Measurements from ENCODE around the gene TRAPPC6A. TPM values are rescaled to one million over a fixed set of nuclear protein-coding genes. Genes with fewer than 3 reads are reported as not detected.

The TRAPPC6A gene
- total RNA-seq, 4 donors from 2014 or later, result 15.7 to 51.2 (median 29.7) TPM; not detected in 1

DNA sequence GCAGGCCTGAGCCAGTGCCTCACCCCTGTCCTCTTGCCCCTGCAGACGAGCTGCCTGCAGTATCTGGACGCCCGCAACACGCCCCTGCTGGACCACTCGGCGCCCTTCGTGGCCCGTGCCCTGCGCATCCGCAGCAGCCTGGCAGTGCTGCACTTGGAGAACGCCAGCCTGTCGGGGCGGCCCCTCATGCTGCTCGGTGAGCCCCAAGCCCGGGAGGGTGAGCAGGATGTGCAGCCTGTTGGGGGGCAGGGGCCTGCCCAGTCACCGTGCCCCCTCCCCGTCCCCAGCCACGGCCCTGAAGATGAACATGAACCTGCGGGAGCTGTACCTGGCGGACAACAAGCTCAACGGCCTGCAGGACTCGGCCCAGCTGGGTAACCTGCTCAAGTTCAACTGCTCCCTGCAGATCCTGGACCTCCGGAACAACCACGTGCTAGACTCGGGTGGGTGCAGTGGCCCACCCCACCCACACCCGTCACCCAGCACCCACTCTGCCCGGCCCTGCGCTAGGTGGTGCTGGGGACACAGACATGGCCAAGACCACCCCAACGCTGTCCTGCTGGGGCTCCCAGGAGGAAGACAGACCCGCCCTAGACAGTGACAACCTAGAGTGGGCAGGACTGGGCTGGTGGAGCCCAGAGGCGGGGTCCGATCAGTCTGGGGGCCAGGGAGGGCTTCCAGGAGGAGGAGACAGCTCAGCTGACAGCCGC is 35.9 kb downstream of the TRAPPC6A start:
- in situ Hi-C loops (cut with MboI; ENCODE audit: low pct_ligation_motif_present in 1 of 4, low pct_unique_long_range_greater_than_20kb in 1 of 4, low sequenced_read_pairs in 3 of 4) (no loop called here), intact Hi-C loops (cut with DNase I; ENCODE audit: low total_unique reads) (no loop called here)
- DNase-seq, result no peak
- Histone ChIP-seq H3K4me3 (no peak overlapping the region), H3K4me1 (peaks cover 0 to 7% (median 0%) of the 10 kb centered on the region in 4 donors), H3K9me3 (no peaks in the 10 kb centered on the region), H3K27me3 (no peaks in the 10 kb centered on the region), H3K27ac (no peak overlapping the region), H3K36me3 (peaks cover 0 to 20% (median 6%) of the 10 kb centered on the region in 4 donors)
- WGBS, 2 donors (ENCODE audit: low coverage in 1 of 2), result 98% methylated on average over 26 of the region's 33 CpGs; no CpG with 5 or more reads in 1 of the 2 donors
- no peak for TF ChIP-seq EP300 (IDR thresholded peaks at IDR 0.05; ENCODE audit: low read depth)
- no peak for TF ChIP-seq CTCF (IDR thresholded peaks at IDR 0.05)
- TF ChIP-seq POLR2A (IDR thresholded peaks at IDR 0.05), result no peak
- no peak for TF ChIP-seq POLR2AphosphoS5 (IDR thresholded peaks at IDR 0.05)

DNA sequence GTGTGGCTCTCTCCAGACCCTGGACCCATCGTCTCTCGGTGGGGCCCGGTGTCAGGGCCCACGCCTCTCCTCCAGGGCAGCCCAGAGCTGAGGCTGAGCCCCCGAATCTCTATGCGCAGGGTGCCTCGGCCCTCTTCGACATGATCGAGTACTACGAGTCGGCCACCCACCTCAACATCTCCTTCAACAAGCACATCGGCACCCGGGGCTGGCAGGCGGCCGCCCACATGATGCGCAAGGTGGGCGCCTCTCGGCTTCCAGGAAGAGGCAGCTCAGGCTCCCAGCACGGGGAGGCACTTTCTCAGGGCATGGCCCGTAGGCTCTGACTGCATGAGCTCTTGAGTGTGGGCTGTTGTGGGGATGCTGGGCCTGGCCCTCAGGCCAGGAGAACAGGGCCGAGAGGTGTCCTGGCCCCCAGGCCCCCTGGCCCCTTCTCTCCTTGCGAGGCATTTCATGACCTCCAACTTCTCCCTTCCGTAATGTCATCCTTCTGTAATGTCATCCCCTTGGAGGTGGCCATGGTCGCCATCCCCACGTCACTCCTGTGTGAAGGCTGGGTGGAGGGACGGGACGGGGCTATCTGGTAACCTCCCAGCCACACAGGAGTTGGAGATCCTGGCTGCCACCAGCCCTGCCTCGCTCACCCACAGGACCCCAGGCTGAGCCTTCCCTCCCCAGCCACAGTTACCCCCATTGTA is 36.7 kb downstream of the TRAPPC6A start:
- intact Hi-C loops (cut with DNase I; ENCODE audit: low total_unique reads), result no loop called here
- Histone ChIP-seq H3K9me3 (no peaks in the 10 kb centered on the region), H3K4me1 (peaks cover 0 to 15% (median 0%) of the 10 kb centered on the region in 4 donors), H3K36me3 (peaks cover 0 to 20% (median 6%) of the 10 kb centered on the region in 4 donors), H3K27me3 (no peaks in the 10 kb centered on the region), H3K27ac (no peak overlapping the region), H3K4me3 (no peak overlapping the region)
- no peak for DNase-seq
- WGBS, 2 donors (ENCODE audit: low coverage in 1 of 2), result 96% methylated on average over 28 of the region's 28 CpGs; no CpG with 5 or more reads in 1 of the 2 donors
- in situ Hi-C loops (cut with MboI; ENCODE audit: low pct_ligation_motif_present in 1 of 4, low pct_unique_long_range_greater_than_20kb in 1 of 4, low sequenced_read_pairs in 3 of 4), result no loop called here
- TF ChIP-seq POLR2AphosphoS5 (IDR thresholded peaks at IDR 0.05), result no peak

- Histone ChIP-seq H3K27ac (no peak overlapping the region), H3K9me3 (no peaks in the 10 kb centered on the region), H3K4me3 (no peak overlapping the region), H3K27me3 (no peaks in the 10 kb centered on the region), H3K36me3 (peaks cover 0 to 15% (median 4%) of the 10 kb centered on the region in 4 donors), H3K4me1 (peaks cover 0 to 17% (median 0%) of the 10 kb centered on the region in 4 donors)
- WGBS, 2 donors (ENCODE audit: low coverage in 1 of 2), result 95% methylated on average over 11 of the region's 11 CpGs; no CpG with 5 or more reads in 1 of the 2 donors
- in situ Hi-C loops (cut with MboI; ENCODE audit: low pct_ligation_motif_present in 1 of 4, low pct_unique_long_range_greater_than_20kb in 1 of 4, low sequenced_read_pairs in 3 of 4) (no loop called here), intact Hi-C loops (cut with DNase I; ENCODE audit: low total_unique reads) (no loop called here)
- DNase-seq, result no peak
- TF ChIP-seq POLR2A (IDR thresholded peaks at IDR 0.05) (no peak), EP300 (IDR thresholded peaks at IDR 0.05; ENCODE audit: low read depth) (no peak), CTCF (IDR thresholded peaks at IDR 0.05) (no peak), POLR2AphosphoS5 (IDR thresholded peaks at IDR 0.05) (no peak)
These were observed 37.5 kb downstream of the TRAPPC6A start for GRCh38 chr19:45140533-45140932.

DNA sequence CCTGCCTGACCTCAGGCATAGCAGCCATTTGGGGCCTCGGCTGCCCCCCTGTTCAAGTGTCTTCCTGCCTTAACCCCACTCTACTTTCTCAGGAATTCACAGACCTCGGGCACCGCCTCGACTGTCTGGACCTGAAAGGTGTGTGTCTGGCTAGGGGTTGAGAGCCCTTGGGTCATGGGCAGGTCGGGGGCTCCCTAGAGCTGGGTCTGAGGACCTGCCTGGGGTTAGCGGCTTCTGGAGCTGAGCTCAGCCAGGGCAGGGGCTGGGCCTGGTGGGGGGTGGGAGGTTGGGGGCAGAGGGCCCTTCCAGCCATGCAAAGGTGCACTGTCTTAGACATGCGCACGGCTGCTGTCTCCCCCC is 37.9 kb downstream of the TRAPPC6A start:
- DNase-seq, result no peak
- TF ChIP-seq EP300 (IDR thresholded peaks at IDR 0.05; ENCODE audit: low read depth), result no peak
- no peak for TF ChIP-seq POLR2AphosphoS5 (IDR thresholded peaks at IDR 0.05)
- no peak for TF ChIP-seq POLR2A (IDR thresholded peaks at IDR 0.05)
- no peak for TF ChIP-seq CTCF (IDR thresholded peaks at IDR 0.05)
- H3K36me3 ChIP-seq, result peaks cover 0 to 11% (median 2%) of the 10 kb centered on the region in 4 donors
- no peaks in the 10 kb centered on the region for H3K27me3 ChIP-seq
- no peak overlapping the region for H3K4me3 ChIP-seq
- H3K27ac ChIP-seq, result no peak overlapping the region
- intact Hi-C loops (cut with DNase I; ENCODE audit: low total_unique reads), result no loop called here
- in situ Hi-C loops (cut with MboI; ENCODE audit: low pct_ligation_motif_present in 1 of 4, low pct_unique_long_range_greater_than_20kb in 1 of 4, low sequenced_read_pairs in 3 of 4), result no loop called here
- no peaks in the 10 kb centered on the region for H3K9me3 ChIP-seq
- 89% methylated on average over 8 of the region's 8 CpGs; no CpG with 5 or more reads in 1 of the 2 donors for WGBS, 2 donors (ENCODE audit: low coverage in 1 of 2)
- peaks cover 0 to 17% (median 0%) of the 10 kb centered on the region in 4 donors for H3K4me1 ChIP-seq

All from transverse colon (tissue), 4 donors.